Epithelial cell of proximal tubule (primary cell): ENCODE results near the gene BCKDHA. TPM values are rescaled to one million over a fixed set of nuclear protein-coding genes. Genes with fewer than 3 reads are reported as not detected.

ENCODE experiments used
- DNase-seq: peaks from one replicate; pipeline ENCODE4 v3.0.0-alpha.2; 2011; ENCODE audit warnings: low read depth
- H3K4me3 ChIP-seq: 2 replicates; pipeline ENCODE4 v1.5.1; 2011; ENCODE audit warnings: low read depth, mild to moderate bottlenecking, low read length
- CTCF ChIP-seq: conservative IDR thresholded peaks from 2 replicates; pipeline ENCODE4 v1.5.1; 2012; ENCODE audit warnings: low read depth, mild to moderate bottlenecking, low read length
- total RNA-seq: library from RNA; depleted of rRNA; stranded (reverse); fragments of >200 nt; gene quantifications from 2 replicates; pipeline ENCODE4 v1.2.3, GENCODE V29; 2015

Gene BCKDHA
- total RNA-seq, 1 donor from 2014 or later = 35.7 TPM

GRCh38 chr19:41359741-41360140 is 37.9 kb upstream of the BCKDHA start:
- DNase-seq = no peak
- no peak for TF ChIP-seq CTCF
- H3K4me3 ChIP-seq = no peak overlapping the region

DNA sequence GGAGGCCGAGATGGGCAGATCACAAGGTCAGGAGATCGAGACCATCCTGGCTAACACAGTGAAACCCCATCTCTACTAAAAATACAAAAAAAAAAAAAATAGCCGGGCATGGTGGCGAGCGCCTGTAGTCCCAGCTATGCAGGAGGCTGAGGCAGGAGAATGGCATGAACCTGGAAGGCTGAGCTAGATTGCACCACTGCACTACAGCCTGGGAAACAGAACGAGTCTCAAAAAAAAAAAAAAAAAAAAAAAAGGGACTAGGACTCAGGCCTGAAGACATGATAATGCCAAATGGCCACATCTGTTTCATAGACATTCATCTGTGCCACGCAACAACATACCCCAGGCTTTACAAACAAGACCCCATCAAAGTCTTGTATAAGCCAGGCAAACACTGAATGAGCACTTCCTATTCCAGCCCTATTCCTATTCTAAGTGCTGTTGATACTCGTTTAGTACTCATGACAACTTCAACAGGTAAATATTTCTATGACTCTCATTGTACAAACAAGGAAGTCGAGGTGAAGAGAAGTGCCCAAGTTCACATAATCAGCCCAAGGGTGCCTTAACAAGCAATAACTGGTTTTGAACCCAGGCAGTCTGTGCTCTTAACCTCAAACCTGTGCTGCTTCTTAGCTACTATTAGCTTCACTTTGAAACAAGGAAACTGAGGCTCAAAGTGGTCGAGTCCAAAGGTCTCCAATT is 35.3 kb upstream of the BCKDHA start:
- no peak overlapping the region for H3K4me3 ChIP-seq
- no peak for DNase-seq
- no peak for TF ChIP-seq CTCF

DNA sequence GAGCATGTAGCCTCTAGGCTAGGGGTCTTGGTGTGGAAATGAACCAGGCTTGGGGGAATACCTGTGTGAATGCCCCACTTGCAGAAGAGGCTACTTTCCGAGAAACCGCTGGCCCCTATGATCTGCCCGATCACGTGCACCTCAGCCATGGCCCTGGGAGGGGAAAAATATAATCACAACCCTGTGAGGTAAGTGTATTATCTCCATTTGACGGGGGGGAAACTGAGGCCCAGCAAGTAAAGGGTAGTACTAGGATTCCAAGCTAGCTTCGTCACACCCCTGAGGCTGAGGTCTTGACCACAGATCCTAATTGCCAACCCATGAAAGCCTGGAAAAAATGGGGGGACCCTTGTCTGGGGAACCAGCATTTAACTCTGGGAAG is 34.3 kb upstream of the BCKDHA start:
- no peak for TF ChIP-seq CTCF
- no peak for DNase-seq
- peak overlapping the region; percentile 67 for H3K4me3 ChIP-seq

DNA sequence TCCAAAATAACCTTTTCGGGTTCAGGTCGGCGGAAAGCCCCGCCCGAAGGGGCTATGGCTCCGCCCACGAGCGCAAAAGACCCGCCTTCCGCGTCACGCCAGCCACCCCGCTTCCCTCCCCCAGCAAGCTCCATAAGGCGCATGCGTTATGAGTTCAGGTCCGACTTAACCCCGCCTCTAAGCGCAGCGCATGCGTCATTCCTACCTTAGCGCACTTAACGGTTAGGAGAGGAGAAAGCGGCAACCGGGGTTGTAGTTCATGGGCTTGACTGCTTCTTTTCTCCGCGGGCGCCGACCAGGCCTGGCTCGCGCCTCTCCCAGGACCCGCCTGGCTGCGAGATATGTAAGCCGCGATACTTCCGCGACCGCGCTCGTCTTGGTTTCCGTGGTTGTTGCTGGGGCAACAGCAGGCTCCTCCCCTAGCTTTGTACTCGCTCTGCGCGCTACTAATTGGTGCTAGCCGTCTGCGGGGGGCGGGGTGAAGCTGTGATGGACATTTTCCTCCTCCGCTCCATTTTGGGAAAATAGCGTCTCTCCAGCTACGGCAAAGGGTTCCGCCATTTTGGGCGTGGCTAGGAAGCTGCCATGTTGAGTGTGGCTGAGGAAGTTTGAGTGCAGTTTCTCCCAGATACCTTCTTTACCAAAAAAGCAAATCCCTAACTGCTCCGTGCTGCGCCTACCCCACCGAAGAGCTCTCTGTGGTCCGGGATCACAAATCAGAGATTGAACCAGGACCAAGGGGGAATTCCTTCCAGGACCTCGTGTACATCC is 33.7 kb upstream of the BCKDHA start, which contains the start of gene B9D2:
B9D2 (minus strand) TSS at position 397 of the 771 bp plus-strand sequence. CDS start 630 bp downstream, outside the sequence.
- peak; percentile 85 for DNase-seq
- H3K4me3 ChIP-seq = peak within 1 kb of the TSS; percentile 67
- no peak for TF ChIP-seq CTCF

DNA sequence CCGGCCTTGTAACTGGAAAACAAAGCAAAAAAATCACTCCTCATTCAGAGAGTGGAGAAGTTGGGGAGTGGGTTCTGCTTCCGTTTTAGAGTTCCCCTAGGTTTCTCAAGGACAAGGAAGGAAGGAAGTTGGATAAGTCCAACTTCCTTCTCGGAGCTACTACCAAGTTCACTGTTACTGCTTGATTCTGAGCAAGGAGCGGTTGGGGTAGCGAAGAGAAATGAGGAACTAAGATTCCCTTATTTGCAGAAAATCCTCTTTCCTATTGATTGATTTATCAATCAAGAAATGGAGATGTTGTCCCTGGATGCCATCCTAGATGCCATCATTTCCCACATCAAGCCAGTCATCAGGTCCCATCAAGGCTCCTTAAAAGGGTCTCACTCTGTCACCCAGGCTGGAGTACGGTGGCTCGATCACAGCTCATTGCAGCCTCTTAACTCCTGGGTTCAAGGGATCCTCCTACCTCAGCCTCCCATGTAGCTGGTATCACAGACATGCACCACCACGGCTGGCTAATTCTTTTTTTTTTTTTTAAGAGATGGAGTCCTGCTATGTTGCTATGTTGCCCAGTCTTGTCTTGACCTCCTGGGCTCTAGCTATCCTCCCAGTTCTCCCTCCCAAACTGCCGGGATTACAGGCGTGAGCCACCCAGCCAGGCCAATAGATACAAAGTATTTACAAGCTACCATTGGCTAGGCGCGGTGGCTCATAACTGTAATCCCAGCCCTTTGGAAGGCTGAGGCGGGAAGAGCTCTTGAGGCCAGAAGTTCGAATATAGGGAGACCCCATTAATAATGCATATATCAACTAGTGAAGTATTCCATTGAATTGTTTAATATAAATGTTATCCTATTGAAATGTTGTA is 32.9 kb upstream of the BCKDHA start:
- peak overlapping the region; percentile 67 for H3K4me3 ChIP-seq
- no peak for TF ChIP-seq CTCF
- no peak for DNase-seq

GRCh38 chr19:41366089-41366488 is 31.5 kb upstream of the BCKDHA start:
- no peak for DNase-seq
- TF ChIP-seq CTCF = peak; percentile 44
- no peak overlapping the region for H3K4me3 ChIP-seq
